A549 (cell line): Measurements from ENCODE around the gene TRIM29. TPM values are rescaled to one million over a fixed set of nuclear protein-coding genes. Genes with fewer than 3 reads are reported as not detected.

Source experiments
- ATAC-seq, 2 experiments: fragments of 200-7000 bp in 1 of 2; fragments of >200 bp in 1 of 2; cut with Nextera tagmentation in 1 of 2; cut with Tn5 transposase in 1 of 2; 3 replicates each; pipeline versions ENCODE4 v1.8.0 to v1.9.1; 2018 to 2020; ENCODE audit warnings: mild to moderate bottlenecking in 1 of 2, moderate library complexity in 1 of 2
- CTCF ChIA-PET: fragments of 300-600 bp; sonication (Branson Sonifier 250); formaldehyde crosslinking; extraction: SDS; loops from one replicate; lab custom pipeline; 2021; ENCODE audit warnings: antibody characterized with exemption, inconsistent platforms; lab: Yijun Ruan, JAX
- POLR2A ChIA-PET: fragments of 350-600 bp; formaldehyde crosslinking; extraction: SDS; loops from one replicate; lab custom pipeline; 2021; ENCODE audit warnings: antibody characterized with exemption, inconsistent platforms; lab: Yijun Ruan, JAX
- DNase-seq, 2 experiments: peaks; one replicate each; pipeline versions ENCODE4 v3.0.0 to v3.0.0-alpha.2; 2011 to 2016; ENCODE audit warnings: low read depth in 1 of 2, low spot score in 1 of 2
- FAIRE-seq: peaks from 2 replicates; lab custom pipeline; 2011; peaks lifted over from hg19 to GRCh38; lab: Jason Lieb, UNC
- H3K27ac ChIP-seq, 2 experiments: fragments of >200 bp; sonication (Bioruptor Twin); formaldehyde crosslinking; 3 replicates each; pipeline ENCODE4 v1.5.1; 2016 to 2017
- H3K4me1 ChIP-seq: fragments of >200 bp; sonication (Bioruptor Twin); formaldehyde crosslinking; 3 replicates; pipeline ENCODE4 v1.6.1; 2016
- H3K4me2 ChIP-seq: fragments of >200 bp; sonication (Bioruptor Twin); formaldehyde crosslinking; 3 replicates; pipeline ENCODE4 v1.6.1; 2016
- H3K4me3 ChIP-seq: fragments of >200 bp; sonication (Bioruptor Twin); formaldehyde crosslinking; 3 replicates; pipeline ENCODE4 v1.5.1; 2016
- H3K9me3 ChIP-seq: fragments of >200 bp; sonication (Bioruptor Twin); formaldehyde crosslinking; 3 replicates; pipeline ENCODE4 v1.6.1; 2016
- BHLHE40 ChIP-seq: IDR thresholded peaks from 2 replicates; pipeline ENCODE4 v1.6.1; 2012; ENCODE audit warnings: low read depth, low read length, inconsistent platforms
- CBX2 ChIP-seq: fragments of 200-600 bp; sonication (generic); IDR thresholded peaks from 2 replicates; pipeline ENCODE4 v1.6.1; 2016; ENCODE audit warnings: low read depth, mild to moderate bottlenecking, borderline replicate concordance
- CHD2 ChIP-seq: fragments of 150-350 bp; IDR thresholded peaks from 2 replicates; pipeline ENCODE4 v1.6.1; 2014; ENCODE audit warnings: low read length; ENCODE audit not compliant: partially characterized antibody
- EHMT2 ChIP-seq: fragments of 200-600 bp; sonication (generic); IDR thresholded peaks from 2 replicates; pipeline ENCODE4 v1.6.1; 2016; ENCODE audit warnings: antibody characterized with exemption, low read depth, mild to moderate bottlenecking, moderate library complexity
- ELK1 ChIP-seq: fragments of 150-350 bp; IDR thresholded peaks from 2 replicates; pipeline ENCODE4 v1.6.1; 2014; ENCODE audit warnings: low read depth, mild to moderate bottlenecking, low read length
- FOXS1 ChIP-seq: fragments of 250-450 bp; sonication (Bioruptor Pico); IDR thresholded peaks from 2 replicates; pipeline ENCODE4 v1.5.0; 2020; ENCODE audit warnings: mild to moderate bottlenecking, moderate library complexity
- HDAC2 ChIP-seq: fragments of 200-600 bp; sonication (generic); IDR thresholded peaks from 2 replicates; pipeline ENCODE4 v1.6.1; 2016
- HMGXB4 ChIP-seq: fragments of 250-450 bp; sonication (Bioruptor Pico); IDR thresholded peaks from 2 replicates; pipeline ENCODE4 v1.5.0; 2021; ENCODE audit warnings: mild to moderate bottlenecking, moderate library complexity, borderline replicate concordance
- HOXA7 ChIP-seq: fragments of 250-450 bp; sonication (Bioruptor Pico); IDR thresholded peaks from 2 replicates; pipeline ENCODE4 v1.5.0; 2020; ENCODE audit warnings: mild to moderate bottlenecking, moderate library complexity
- HOXB13 ChIP-seq: fragments of 250-450 bp; sonication (Bioruptor Pico); IDR thresholded peaks from 2 replicates; pipeline ENCODE4 v1.5.0; 2020; ENCODE audit warnings: low read depth, mild to moderate bottlenecking, moderate library complexity
- HOXB5 ChIP-seq: fragments of 250-450 bp; sonication (Bioruptor Pico); IDR thresholded peaks from 2 replicates; pipeline ENCODE4 v1.5.0; 2020; ENCODE audit warnings: mild to moderate bottlenecking, moderate library complexity
- JUN ChIP-seq, 2 experiments: fragments of >200 bp; sonication (Bioruptor Twin); formaldehyde crosslinking; IDR thresholded peaks; 2 replicates in 1 of 2; 3 replicates in 1 of 2; pipeline ENCODE4 v1.6.1; 2016 to 2017
- JUNB ChIP-seq: fragments of >200 bp; sonication (Bioruptor Twin); formaldehyde crosslinking; IDR thresholded peaks from 2 replicates; pipeline ENCODE4 v1.6.1; 2016
- MAFK ChIP-seq: fragments of 450-650 bp; IDR thresholded peaks from 2 replicates; pipeline ENCODE4 v1.6.1; 2014; ENCODE audit not compliant: partially characterized antibody
- MAX ChIP-seq: IDR thresholded peaks from 2 replicates; pipeline ENCODE4 v1.6.1; 2012
- POLR2AphosphoS2 ChIP-seq: conservative IDR thresholded peaks from 2 replicates; pipeline ENCODE4 v1.6.1; 2012; ENCODE audit warnings: low read length, improper control_type of control experiment, inconsistent platforms
- RCOR1 ChIP-seq: fragments of 150-350 bp; IDR thresholded peaks from 2 replicates; pipeline ENCODE4 v1.6.1; 2014; ENCODE audit warnings: antibody characterized with exemption, low read length, low read depth
- RFX5 ChIP-seq: fragments of 450-650 bp; IDR thresholded peaks from 2 replicates; pipeline ENCODE4 v1.7.1; 2014; ENCODE audit warnings: antibody characterized with exemption, mild to moderate bottlenecking, moderate library complexity
- SMC3 ChIP-seq: fragments of >200 bp; sonication (Bioruptor Twin); formaldehyde crosslinking; IDR thresholded peaks from 3 replicates; pipeline ENCODE4 v1.6.1; 2018; ENCODE audit warnings: inconsistent platforms
- SREBF2 ChIP-seq: fragments of 450-650 bp; IDR thresholded peaks from 2 replicates; pipeline ENCODE4 v1.6.1; 2014; ENCODE audit warnings: mild to moderate bottlenecking, moderate library complexity
- ZC3H11A ChIP-seq: fragments of 450-650 bp; IDR thresholded peaks from 2 replicates; pipeline ENCODE4 v1.6.1; 2014; ENCODE audit warnings: antibody characterized with exemption, mild to moderate bottlenecking
- ZFP36 ChIP-seq: fragments of 450-650 bp; IDR thresholded peaks from 2 replicates; pipeline ENCODE4 v1.6.1; 2014; ENCODE audit warnings: borderline replicate concordance; ENCODE audit not compliant: partially characterized antibody
- ZSCAN20 ChIP-seq: fragments of 250-450 bp; sonication (Bioruptor Pico); IDR thresholded peaks from 2 replicates; pipeline ENCODE4 v1.8.0; 2022; ENCODE audit warnings: mild to moderate bottlenecking, moderate library complexity
- WGBS: methylation state at CpG from one replicate; pipeline ENCODE4 v1.1.6; 2017; ENCODE audit errors: missing lambda C conversion rate; 5-methylcytosine and 5-hydroxymethylcytosine counted together
- polyA plus RNA-seq, 4 experiments: library from polyadenylated mRNA; depleted of rRNA in 3 of 4; stranded (reverse); fragments of >200 nt; fragmentation: RNase III in 1 of 4; extraction: RNeasy Plus Mini Kit Qiagen cat#74134 plus additional on column Dnase treatment in 1 of 4; gene quantifications; 2 replicates in 3 of 4; 3 replicates in 1 of 4; pipeline ENCODE4 v1.2.3, GENCODE V29; 2011 to 2017
- TF ChIP-seq, protein P1 (sequence below): fragments of >200 bp; sonication (Bioruptor Twin); formaldehyde crosslinking; IDR thresholded peaks from 2 replicates; pipeline ENCODE4 v1.6.1; 2016

Gene TRIM29
- polyA plus RNA-seq, 2 of the 4 experiments (the other 2 are of a cell fraction) = 2.7 to 3.6 TPM

- H3K27ac ChIP-seq = no peak overlapping the region
- no peak for FAIRE-seq
- no peak overlapping the region for H3K4me2 ChIP-seq
- no peak for DNase-seq
- POLR2A ChIA-PET = no interaction called here
- no peaks in the 10 kb centered on the region for H3K4me1 ChIP-seq
- no peaks in the 10 kb centered on the region for H3K9me3 ChIP-seq
- CTCF ChIA-PET = no interaction called here
- H3K4me3 ChIP-seq = no peak overlapping the region
- 79% methylated on average over 14 of the region's 24 CpGs for whole genome bisulfite sequencing
- ATAC-seq = no peak
- TF ChIP-seq FOXS1 (CRISPR knock-in tag) = no peak
These were observed 714 bp downstream of the TRIM29 start for GRCh38 chr11:120137187-120137610.

DNA sequence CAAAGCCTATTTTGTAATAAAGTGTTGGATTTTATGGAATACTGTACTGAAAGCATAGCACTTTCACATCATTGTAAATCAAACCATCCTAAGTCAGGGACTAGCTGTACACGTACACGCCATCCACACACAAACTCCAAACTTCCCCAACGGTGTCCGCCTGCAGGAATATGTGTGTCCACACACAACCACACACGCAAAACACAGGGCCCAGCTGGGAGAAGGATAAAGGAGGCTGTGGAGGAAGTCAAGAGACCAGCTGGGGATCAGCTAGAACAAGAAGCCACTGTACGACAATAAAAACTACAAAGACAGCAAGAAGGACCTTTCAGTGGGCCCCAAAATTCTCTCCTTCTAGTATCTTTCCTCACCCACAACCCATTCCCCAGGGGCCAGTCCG is 1.6 kb downstream of the TRIM29 start:
- POLR2A ChIA-PET = no interaction called here
- Histone ChIP-seq H3K27ac (no peak overlapping the region), H3K9me3 (no peaks in the 10 kb centered on the region), H3K4me1 (no peaks in the 10 kb centered on the region), H3K4me2 (no peak overlapping the region), H3K4me3 (no peak overlapping the region)
- TF ChIP-seq EHMT2 (no peak), ZC3H11A (no peak), CHD2 (no peak), JUN (IDR thresholded peaks at IDR 0.05) (no peak), SMC3 (no peak), HOXA7 (CRISPR knock-in tag) (no peak), RCOR1 (no peak), POLR2AphosphoS2 (no peak), HDAC2 (no peak), HOXB13 (no peak), MAX (no peak), ZSCAN20 (no peak), FOXS1 (CRISPR knock-in tag) (no peak)
- DNase-seq (no peak), FAIRE-seq (no peak), ATAC-seq (no peak)
- WGBS = 70% methylated on average over 7 of the region's 7 CpGs
- CTCF ChIA-PET = interaction anchor here (1.2 to 1.5 kb wide), 2 partner anchors 28 to 656 kb away, joined by 3 to 4 read pairs; no protein-coding TSS in a partner anchor

DNA sequence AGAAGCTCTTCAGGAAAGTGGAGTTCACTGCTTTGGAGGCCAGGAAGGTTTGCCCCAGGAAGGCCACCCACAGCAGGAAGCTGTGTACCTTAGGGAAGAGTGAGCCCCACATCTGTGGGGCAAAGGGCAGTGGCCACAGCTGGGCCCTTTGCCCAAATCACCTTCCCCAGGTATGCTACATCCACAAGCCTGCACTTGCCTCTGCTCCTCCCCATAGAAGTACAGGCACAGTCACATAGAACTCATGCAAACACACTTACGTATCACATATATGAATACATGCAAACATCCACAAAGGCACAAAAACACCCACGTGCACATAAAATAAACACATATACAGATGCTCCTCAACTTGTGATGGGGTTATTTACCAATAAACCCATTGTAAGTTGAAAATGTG is 2.1 kb downstream of the TRIM29 start:
- Histone ChIP-seq H3K4me2 (no peak overlapping the region), H3K27ac (no peak overlapping the region), H3K4me3 (no peak overlapping the region), H3K9me3 (no peaks in the 10 kb centered on the region), H3K4me1 (no peaks in the 10 kb centered on the region)
- no peak for DNase-seq
- TF ChIP-seq JUN (IDR thresholded peaks at IDR 0.05) (no peak), HDAC2 (no peak), HMGXB4 (CRISPR knock-in tag) (no peak)
- no peak for ATAC-seq
- CTCF ChIA-PET = interaction anchor here (1.2 to 1.5 kb wide), 2 partner anchors 28 to 655 kb away, joined by 3 to 4 read pairs; no protein-coding TSS in a partner anchor
- FAIRE-seq = no peak
- 63% methylated on average over 2 of the region's 2 CpGs for WGBS
- POLR2A ChIA-PET = no interaction called here

DNA sequence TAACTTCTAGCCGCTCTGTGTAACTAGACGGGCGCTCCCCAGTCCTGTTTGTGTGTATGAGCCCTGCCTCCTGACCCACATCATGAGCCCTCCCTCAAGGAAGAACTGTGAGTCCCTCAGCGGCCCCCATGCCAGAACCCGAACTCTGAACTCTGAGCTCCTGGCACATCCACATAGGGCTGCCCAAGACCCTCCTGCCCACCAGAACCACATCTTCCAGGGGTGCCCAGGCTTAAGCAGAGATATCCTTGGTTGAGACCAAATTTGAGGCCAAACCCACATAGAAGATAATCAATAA is 3.0 kb downstream of the TRIM29 start:
- CTCF ChIA-PET = interaction anchor here (1.2 to 1.5 kb wide), 2 partner anchors 165 to 654 kb away, joined by 3 read pairs; no protein-coding TSS in a partner anchor
- Histone ChIP-seq H3K4me1 (no peaks in the 10 kb centered on the region), H3K4me3 (no peak overlapping the region), H3K9me3 (no peaks in the 10 kb centered on the region), H3K4me2 (no peak overlapping the region), H3K27ac (no peak overlapping the region)
- 56% methylated on average over 5 of the region's 5 CpGs for WGBS
- FAIRE-seq = no peak
- TF ChIP-seq CBX2 = no peak
- no peak for TF ChIP-seq MAFK
- TF ChIP-seq ELK1 = no peak
- TF ChIP-seq, protein P1, sequence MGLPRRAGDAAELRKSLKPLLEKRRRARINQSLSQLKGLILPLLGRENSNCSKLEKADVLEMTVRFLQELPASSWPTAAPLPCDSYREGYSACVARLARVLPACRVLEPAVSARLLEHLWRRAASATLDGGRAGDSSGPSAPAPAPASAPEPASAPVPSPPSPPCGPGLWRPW = no peak
- no peak for TF ChIP-seq EHMT2
- no peak for TF ChIP-seq CHD2
- TF ChIP-seq HOXB5 (CRISPR knock-in tag) = no peak
- TF ChIP-seq SREBF2 = no peak
- no peak for TF ChIP-seq RFX5
- no peak for TF ChIP-seq MAX
- TF ChIP-seq JUNB = no peak
- TF ChIP-seq ZFP36 = no peak
- TF ChIP-seq HOXB13 = no peak
- no peak for TF ChIP-seq BHLHE40
- DNase-seq = no peak
- POLR2A ChIA-PET = no interaction called here
- ATAC-seq = no peak
